Nephron progenitor cell (in vitro differentiated cells): ENCODE results near the gene PSMB5.

Experiments used
- DNase-seq: peaks from one replicate; pipeline ENCODE4 v3.0.0; 2021
- H3K27ac Mint-ChIP-seq: 2 replicates; pipeline ENCODE4 v1.8.0; 2021; ENCODE audit warnings: mild to moderate bottlenecking, moderate library complexity, mixed read lengths
- H3K27me3 Mint-ChIP-seq: 2 replicates; pipeline ENCODE4 v1.8.0; 2021; ENCODE audit warnings: mild to moderate bottlenecking, low read depth, mixed read lengths; ENCODE audit not compliant: poor library complexity
- H3K36me3 Mint-ChIP-seq: 2 replicates; pipeline ENCODE4 v1.8.0; 2021; ENCODE audit warnings: low read depth, mixed read lengths
- H3K4me1 Mint-ChIP-seq: 2 replicates; pipeline ENCODE4 v1.8.0; 2021; ENCODE audit warnings: mixed read lengths
- H3K4me3 Mint-ChIP-seq: 2 replicates; pipeline ENCODE4 v1.8.0; 2021; ENCODE audit warnings: mild to moderate bottlenecking, moderate library complexity, mixed read lengths
- H3K9me3 Mint-ChIP-seq: 2 replicates; pipeline ENCODE4 v1.8.0; 2021; ENCODE audit warnings: mild to moderate bottlenecking, moderate library complexity, mixed read lengths
- TF ChIP-seq, protein P1 (sequence below): fragments of 200-600 bp; sonication (generic); IDR thresholded peaks from 2 replicates; pipeline ENCODE4 v1.5.0; 2021; ENCODE audit warnings: antibody characterized with exemption

Gene PSMB5

DNA sequence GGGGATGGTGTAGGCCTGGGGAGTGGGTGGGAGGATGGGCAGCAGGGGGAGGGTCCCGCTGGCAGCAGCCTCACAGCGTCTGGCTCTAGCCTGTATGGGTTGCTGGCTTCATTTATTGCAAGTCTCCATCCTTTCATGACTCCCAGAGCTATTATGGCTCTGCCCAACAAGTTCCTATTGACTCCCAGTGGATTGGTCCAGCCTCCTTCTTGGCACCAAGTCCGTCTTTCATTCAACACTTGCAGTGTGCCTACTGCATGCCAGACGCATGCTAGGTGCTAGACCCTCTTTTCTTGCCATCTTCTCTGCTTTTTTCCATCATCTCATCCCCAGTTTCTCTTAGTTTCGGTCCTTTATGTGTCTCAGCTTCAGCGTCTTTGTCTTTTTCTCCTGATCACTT, 8.4 kb upstream of the PSMB5 start:
- Mint-ChIP-seq H3K36me3 (peaks cover 9% of the 10 kb centered on the region), H3K9me3 (peaks cover 3% of the 10 kb centered on the region), H3K27me3 (peaks cover 13% of the 10 kb centered on the region), H3K27ac (no peak overlapping the region), H3K4me1 (peaks cover 59% of the 10 kb centered on the region), H3K4me3 (no peak overlapping the region)
- TF ChIP-seq, protein P1, sequence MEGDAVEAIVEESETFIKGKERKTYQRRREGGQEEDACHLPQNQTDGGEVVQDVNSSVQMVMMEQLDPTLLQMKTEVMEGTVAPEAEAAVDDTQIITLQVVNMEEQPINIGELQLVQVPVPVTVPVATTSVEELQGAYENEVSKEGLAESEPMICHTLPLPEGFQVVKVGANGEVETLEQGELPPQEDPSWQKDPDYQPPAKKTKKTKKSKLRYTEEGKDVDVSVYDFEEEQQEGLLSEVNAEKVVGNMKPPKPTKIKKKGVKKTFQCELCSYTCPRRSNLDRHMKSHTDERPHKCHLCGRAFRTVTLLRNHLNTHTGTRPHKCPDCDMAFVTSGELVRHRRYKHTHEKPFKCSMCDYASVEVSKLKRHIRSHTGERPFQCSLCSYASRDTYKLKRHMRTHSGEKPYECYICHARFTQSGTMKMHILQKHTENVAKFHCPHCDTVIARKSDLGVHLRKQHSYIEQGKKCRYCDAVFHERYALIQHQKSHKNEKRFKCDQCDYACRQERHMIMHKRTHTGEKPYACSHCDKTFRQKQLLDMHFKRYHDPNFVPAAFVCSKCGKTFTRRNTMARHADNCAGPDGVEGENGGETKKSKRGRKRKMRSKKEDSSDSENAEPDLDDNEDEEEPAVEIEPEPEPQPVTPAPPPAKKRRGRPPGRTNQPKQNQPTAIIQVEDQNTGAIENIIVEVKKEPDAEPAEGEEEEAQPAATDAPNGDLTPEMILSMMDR = no peak
- DNase-seq = no peak

DNA sequence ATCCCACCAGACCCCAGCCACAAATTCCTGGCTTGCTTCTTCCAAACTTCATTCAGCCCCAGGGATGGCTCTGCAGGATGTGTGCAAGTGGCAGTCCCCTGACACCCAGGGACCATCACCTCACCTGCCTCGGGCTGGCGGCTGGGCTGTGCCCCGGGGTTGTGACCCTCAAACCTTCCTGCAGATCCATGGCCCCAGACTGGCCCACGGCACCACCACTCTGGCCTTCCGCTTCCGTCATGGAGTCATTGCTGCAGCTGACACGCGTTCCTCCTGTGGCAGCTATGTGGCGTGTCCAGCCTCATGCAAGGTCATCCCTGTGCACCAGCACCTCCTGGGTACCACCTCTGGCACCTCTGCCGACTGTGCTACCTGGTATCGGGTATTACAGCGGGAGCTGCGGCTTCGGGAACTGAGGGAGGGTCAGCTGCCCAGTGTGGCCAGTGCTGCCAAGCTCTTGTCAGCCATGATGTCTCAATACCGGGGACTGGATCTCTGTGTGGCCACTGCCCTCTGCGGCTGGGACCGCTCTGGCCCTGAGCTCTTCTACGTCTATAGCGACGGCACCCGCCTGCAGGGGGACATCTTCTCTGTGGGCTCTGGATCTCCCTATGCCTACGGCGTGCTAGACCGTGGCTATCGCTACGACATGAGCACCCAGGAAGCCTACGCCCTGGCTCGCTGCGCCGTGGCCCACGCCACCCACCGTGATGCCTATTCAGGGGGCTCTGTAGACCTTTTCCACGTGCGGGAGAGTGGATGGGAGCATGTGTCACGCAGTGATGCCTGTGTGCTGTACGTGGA, 7.7 kb upstream of the PSMB5 start, which contains the start of gene PSMB11:
TSS of gene PSMB11 (plus strand) at position 51 of the 804 bp plus-strand sequence. CDS start at position 65, 14 bp downstream.
- no peaks in the 10 kb centered on the region for H3K9me3 Mint-ChIP-seq
- H3K4me1 Mint-ChIP-seq = peaks cover 54% of the 10 kb centered on the region
- DNase-seq = no peak
- peaks cover 4% of the 10 kb centered on the region for H3K36me3 Mint-ChIP-seq
- TF ChIP-seq, protein P1 = no peak
- H3K27ac Mint-ChIP-seq = peak within 1 kb of the TSS; percentile 42
- no peak within 1 kb of the TSS for H3K4me3 Mint-ChIP-seq
- H3K27me3 Mint-ChIP-seq = peaks cover 10% of the 10 kb centered on the region

DNA sequence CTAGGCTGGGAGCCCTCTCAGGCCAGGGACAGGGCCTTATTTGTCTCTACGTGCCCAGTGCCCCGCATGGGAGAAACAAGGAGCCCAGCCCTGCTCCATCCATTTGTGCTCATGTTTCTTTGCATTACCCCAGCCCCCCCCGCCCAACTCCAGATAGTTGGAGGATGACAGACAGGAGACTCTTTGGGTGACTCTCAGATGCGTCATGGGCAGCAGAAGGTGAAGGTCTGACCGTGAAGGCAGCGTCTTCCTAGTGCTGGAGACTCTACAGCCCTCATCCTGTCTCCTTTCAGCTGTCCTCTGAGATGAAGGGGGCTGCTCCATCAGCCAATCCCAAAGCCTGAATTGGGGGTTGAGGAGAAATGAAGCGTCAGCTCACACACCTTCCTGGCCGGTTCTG, 7.0 kb upstream of the PSMB5 start:
- Mint-ChIP-seq H3K27me3 (peaks cover 10% of the 10 kb centered on the region), H3K4me3 (no peak overlapping the region), H3K4me1 (peaks cover 48% of the 10 kb centered on the region), H3K9me3 (no peaks in the 10 kb centered on the region), H3K36me3 (no peaks in the 10 kb centered on the region), H3K27ac (no peak overlapping the region)
- no peak for DNase-seq
- TF ChIP-seq, protein P1 = no peak

DNA sequence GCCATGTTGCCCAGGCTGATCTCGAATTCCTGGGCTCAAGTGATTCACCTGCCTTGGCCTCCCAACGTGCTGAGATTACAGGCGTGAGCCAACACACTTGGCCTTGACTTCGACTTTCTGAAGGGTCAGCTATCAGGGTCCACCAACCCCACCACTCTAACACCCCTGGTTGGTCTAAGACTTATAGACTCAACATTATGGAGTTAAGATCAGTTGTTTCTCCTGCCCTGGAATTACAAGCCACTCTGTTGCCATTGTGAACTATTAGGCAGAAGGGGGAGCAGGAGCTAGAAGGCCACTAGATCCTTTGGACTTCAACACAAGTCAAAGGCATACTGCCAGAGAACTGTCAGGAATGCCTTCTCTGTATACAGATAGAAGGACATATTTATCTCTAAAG, 5.4 kb upstream of the PSMB5 start:
- no peaks in the 10 kb centered on the region for H3K36me3 Mint-ChIP-seq
- peaks cover 10% of the 10 kb centered on the region for H3K27me3 Mint-ChIP-seq
- H3K4me3 Mint-ChIP-seq = no peak overlapping the region
- TF ChIP-seq, protein P1 = no peak
- no peak for DNase-seq
- H3K27ac Mint-ChIP-seq = no peak overlapping the region
- H3K9me3 Mint-ChIP-seq = no peaks in the 10 kb centered on the region
- peaks cover 44% of the 10 kb centered on the region for H3K4me1 Mint-ChIP-seq

DNA sequence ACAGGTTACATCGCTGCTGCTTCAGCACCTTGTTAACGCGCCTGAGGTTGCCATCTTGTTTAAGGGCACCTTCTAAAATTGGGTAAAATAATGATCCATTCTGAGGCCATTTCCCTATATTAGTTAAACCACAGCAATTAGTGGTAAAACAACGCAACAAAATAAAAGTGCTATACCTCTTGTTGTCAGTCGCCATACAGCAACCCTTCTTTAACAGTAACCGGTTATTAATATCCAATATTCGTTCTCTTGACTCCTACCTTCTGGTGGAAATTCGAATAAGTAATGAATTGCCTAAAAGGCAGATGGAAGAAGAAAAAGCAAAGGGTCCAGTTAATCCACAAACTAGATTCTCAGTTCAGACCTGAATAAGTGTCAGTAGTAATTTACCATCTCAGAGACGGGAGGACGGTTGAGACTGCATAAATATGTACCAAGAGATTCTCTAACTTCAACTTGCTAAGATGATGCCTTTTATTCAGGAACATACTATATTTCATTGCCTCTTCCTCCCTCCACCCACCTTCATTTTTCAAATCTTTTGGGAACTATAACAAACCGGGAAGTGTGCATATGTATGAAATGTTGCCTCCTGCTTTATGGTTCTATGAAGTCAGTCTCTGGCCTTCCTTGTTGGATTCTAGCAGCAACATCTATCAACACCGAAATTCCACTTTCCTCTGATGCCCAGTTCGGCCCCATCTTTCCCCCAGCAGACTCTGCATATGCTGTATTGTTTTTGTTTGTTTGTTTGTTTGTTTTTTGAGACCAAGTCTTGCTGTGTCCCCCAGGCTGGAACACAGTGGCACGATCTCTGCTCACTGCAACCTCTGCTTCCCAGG, 824 bp upstream of the PSMB5 start:
- H3K27me3 Mint-ChIP-seq = peaks cover 10% of the 10 kb centered on the region
- no peaks in the 10 kb centered on the region for H3K9me3 Mint-ChIP-seq
- DNase-seq = no peak
- TF ChIP-seq, protein P1 = no peak
- peak overlapping the region; percentile 99 for H3K27ac Mint-ChIP-seq
- peak overlapping the region; percentile 88 for H3K4me3 Mint-ChIP-seq
- H3K4me1 Mint-ChIP-seq = peaks cover 54% of the 10 kb centered on the region
- peaks cover 28% of the 10 kb centered on the region for H3K36me3 Mint-ChIP-seq
